GM12878 (cell line): ENCODE data around the gene GOLT1B. TPM values are rescaled to one million over a fixed set of nuclear protein-coding genes. Genes with fewer than 3 reads are reported as not detected.

Experiments
- ATAC-seq: fragments of 200-7000 bp; cut with Tn5 transposase; 3 replicates; pipeline ENCODE4 v1.9.1; 2020; ENCODE audit warnings: mild to moderate bottlenecking, moderate library complexity
- BruUV-seq: library from RNA; stranded (reverse); fragments of 400-500 nt; replicated peaks from 2 replicates; lab custom pipeline; 2021; lab: Mats Ljungman, UMichigan
- CTCF ChIA-PET: fragments of 300-600 bp; sonication (Branson Sonifier 250); formaldehyde crosslinking; extraction: SDS; loops from one replicate; lab custom pipeline; 2021; ENCODE audit warnings: inconsistent platforms; lab: Yijun Ruan, JAX
- POLR2A ChIA-PET: fragments of 350-600 bp; formaldehyde crosslinking; extraction: SDS; loops from one replicate; lab custom pipeline; 2021; ENCODE audit warnings: inconsistent platforms; lab: Charles Lee
- RAD21 ChIA-PET: fragments of 300-600 bp; sonication (Branson Sonifier 250); formaldehyde crosslinking; loops from one replicate; lab custom pipeline; 2023; ENCODE audit warnings: antibody characterized with exemption; ENCODE audit not compliant: unreplicated experiment; lab: Charles Lee
- SMC1A ChIA-PET: fragments of 300-600 bp; sonication (Branson Sonifier 250); formaldehyde crosslinking; loops from one replicate; lab custom pipeline; 2023; ENCODE audit not compliant: unreplicated experiment, uncharacterized antibody; lab: Charles Lee
- DNase-seq: peaks from one replicate; pipeline ENCODE4 v3.0.0-alpha.2; 2011; ENCODE audit warnings: low read depth, low spot score
- FAIRE-seq: peaks from 3 replicates; lab custom pipeline; 2011; peaks lifted over from hg19 to GRCh38; lab: Jason Lieb, UNC
- H2AFZ ChIP-seq: 2 replicates; pipeline ENCODE4 v1.6.0; 2011; ENCODE audit warnings: low read depth, low read length, control low read depth; ENCODE audit not compliant: control insufficient read depth
- H3K27ac ChIP-seq: 2 replicates; pipeline ENCODE4 v1.5.1; 2011; ENCODE audit warnings: control low read depth; ENCODE audit not compliant: control insufficient read depth, insufficient read depth
- H3K27me3 ChIP-seq, 2 experiments: replicated peaks in 1 of 2; 2 replicates each; pipeline versions ENCODE4 v1.6.0 to v1.6.1; 2011; ENCODE audit warnings: low read length in 1 of 2; ENCODE audit not compliant: control insufficient read depth in 2 of 2, insufficient read depth in 2 of 2
- H3K36me3 ChIP-seq, 2 experiments: 2 replicates each; pipeline ENCODE4 v1.5.1; 2011; ENCODE audit warnings: low read length in 1 of 2; ENCODE audit not compliant: control insufficient read depth in 2 of 2, insufficient read depth in 2 of 2
- H3K4me1 ChIP-seq: 2 replicates; pipeline ENCODE4 v1.6.1; 2011; ENCODE audit warnings: mild to moderate bottlenecking, low read length, moderate library complexity, mixed read lengths; ENCODE audit not compliant: control insufficient read depth, insufficient read depth
- H3K4me2 ChIP-seq: 2 replicates; pipeline ENCODE4 v1.6.0; 2011; ENCODE audit warnings: control low read depth; ENCODE audit not compliant: control insufficient read depth, insufficient read depth
- H3K4me3 ChIP-seq: fragments of 200-600 bp; sonication (generic); 2 replicates; pipeline ENCODE4 v1.5.1; 2016
- H3K79me2 ChIP-seq: 2 replicates; pipeline ENCODE4 v1.6.0; 2011; ENCODE audit warnings: low read length; ENCODE audit not compliant: control insufficient read depth, insufficient read depth
- H3K9ac ChIP-seq: 2 replicates; pipeline ENCODE4 v1.8.0; 2011; ENCODE audit warnings: low read length, control low read depth, mixed read lengths; ENCODE audit not compliant: control insufficient read depth, insufficient read depth
- H3K9me3 ChIP-seq: replicated peaks from 3 replicates; pipeline ENCODE4 v1.5.1; 2011; ENCODE audit warnings: mild to moderate bottlenecking, low read length; ENCODE audit not compliant: control insufficient read depth, insufficient read depth
- H4K20me1 ChIP-seq: 2 replicates; pipeline ENCODE4 v1.6.0; 2011; ENCODE audit not compliant: control insufficient read depth, insufficient read depth
- BHLHE40 ChIP-seq, 2 experiments: fragments of 450-650 bp in 1 of 2; IDR thresholded peaks; 2 replicates each; pipeline ENCODE4 v1.6.1; 2011 to 2017; ENCODE audit warnings: low read depth in 2 of 2, borderline replicate concordance in 1 of 2, improper control_type of control experiment in 1 of 2, low read length in 1 of 2, mild to moderate bottlenecking in 1 of 2
- CBX5 ChIP-seq: sonication (generic); IDR thresholded peaks from 2 replicates; pipeline ENCODE4 v1.6.1; 2016; ENCODE audit warnings: low read depth, moderate library complexity, mild to moderate bottlenecking, inconsistent platforms
- CREM ChIP-seq: IDR thresholded peaks from 2 replicates; pipeline ENCODE4 v1.6.1; 2014; ENCODE audit warnings: antibody characterized with exemption, low read depth
- HDAC6 ChIP-seq: fragments of 200-600 bp; sonication (generic); IDR thresholded peaks from one replicate; pipeline ENCODE4 v1.8.0; 2017; ENCODE audit warnings: antibody characterized with exemption; ENCODE audit not compliant: unreplicated experiment
- MEF2B ChIP-seq: fragments of 450-650 bp; IDR thresholded peaks from 2 replicates; pipeline ENCODE4 v1.6.1; 2018; ENCODE audit warnings: mild to moderate bottlenecking, moderate library complexity; ENCODE audit not compliant: partially characterized antibody, poor library complexity, severe bottlenecking
- TCF3 ChIP-seq: IDR thresholded peaks from 2 replicates; pipeline ENCODE4 v1.6.1; 2012; ENCODE audit warnings: low read depth, mild to moderate bottlenecking, low read length, borderline replicate concordance; ENCODE audit not compliant: insufficient read depth
- ZNF217 ChIP-seq: fragments of 450-650 bp; IDR thresholded peaks from 2 replicates; pipeline ENCODE4 v1.6.1; 2017; ENCODE audit warnings: antibody characterized with exemption, mild to moderate bottlenecking
- WGBS: methylation state at CpG from one replicate; pipeline ENCODE4 v1.1.6; 2016; ENCODE audit warnings: low lambda C conversion rate; ENCODE audit not compliant: insufficient replicate concordance, insufficient coverage; ENCODE audit errors: missing lambda C conversion rate; 5-methylcytosine and 5-hydroxymethylcytosine counted together
- in situ Hi-C: fragments of 300-500 bp; cut with MboI; formaldehyde crosslinking; loops from 9 replicates; pipeline ENCODE4 v1.14.3; 2018; ENCODE audit warnings: mixed read lengths
- intact Hi-C: fragments of 100-400 bp; cut with micrococcal nuclease; formaldehyde crosslinking; loops from one replicate; pipeline ENCODE4 v1.14.2; 2022; ENCODE audit not compliant: unreplicated experiment
- polyA plus RNA-seq, 11 experiments: library from polyadenylated mRNA; depleted of rRNA in 4 of 11; unstranded in 6 of 11; stranded (reverse) in 5 of 11; fragments of >200 nt; fragmentation: Nextera tagmentation in 4 of 11; fragmentation: Illumina TruSeq in 1 of 11; extraction: Ambion mirVana in 4 of 11; extraction: Trizol in 1 of 11; gene quantifications; 1 replicate in 1 of 11; 2 replicates in 10 of 11; pipeline versions ENCODE4 v1.2.1 to v1.2.3, GENCODE V29; 2011 to 2016; ENCODE audit warnings: inconsistent platforms in 2 of 11, missing spikeins in 2 of 11, low read depth in 1 of 11
- total RNA-seq, 4 experiments: library from RNA; depleted of rRNA in 3 of 4; stranded (reverse); fragments of >200 nt in 3 of 4; fragmentation: Illumina TruSeq in 1 of 4; extraction: Trizol in 1 of 4; gene quantifications; 2 replicates each; pipeline versions ENCODE4 v1.2.1 to v1.2.3, GENCODE V29; 2013 to 2021
- TF ChIP-seq, protein P1 (sequence below): IDR thresholded peaks from 2 replicates; pipeline ENCODE4 v1.6.1; 2012; ENCODE audit warnings: low read length, inconsistent platforms

Gene GOLT1B
- total and polyA plus RNA-seq, 10 of the 15 experiments (the other 5 are each of a cell fraction or from before 2014, with no cell fraction given): 18.3 to 77.4 (median 32.9) TPM

- FAIRE-seq: no peak
- under 1% methylated on average over 47 of the region's 57 CpGs for WGBS
- no peaks in the 10 kb centered on the region for H3K79me2 ChIP-seq
- TF ChIP-seq, protein P1, sequence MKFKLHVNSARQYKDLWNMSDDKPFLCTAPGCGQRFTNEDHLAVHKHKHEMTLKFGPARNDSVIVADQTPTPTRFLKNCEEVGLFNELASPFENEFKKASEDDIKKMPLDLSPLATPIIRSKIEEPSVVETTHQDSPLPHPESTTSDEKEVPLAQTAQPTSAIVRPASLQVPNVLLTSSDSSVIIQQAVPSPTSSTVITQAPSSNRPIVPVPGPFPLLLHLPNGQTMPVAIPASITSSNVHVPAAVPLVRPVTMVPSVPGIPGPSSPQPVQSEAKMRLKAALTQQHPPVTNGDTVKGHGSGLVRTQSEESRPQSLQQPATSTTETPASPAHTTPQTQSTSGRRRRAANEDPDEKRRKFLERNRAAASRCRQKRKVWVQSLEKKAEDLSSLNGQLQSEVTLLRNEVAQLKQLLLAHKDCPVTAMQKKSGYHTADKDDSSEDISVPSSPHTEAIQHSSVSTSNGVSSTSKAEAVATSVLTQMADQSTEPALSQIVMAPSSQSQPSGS: no peak
- TF ChIP-seq ZNF217 (no peak), MEF2B (peak; percentile 85), HDAC6 (peak; percentile 84)
- TF ChIP-seq, all 136 proteins: peak for 2
- Histone ChIP-seq H3K27me3 (peaks cover 1 to 8% of the 10 kb centered on the region in 2 experiments; a peak in 3 of 4 replicates), H3K4me3 (peak overlapping the region; percentile 71), H2AFZ (peak overlapping the region; percentile 86), H3K4me1 (no peaks in the 10 kb centered on the region), H3K36me3 (no peaks in the 10 kb centered on the region), H4K20me1 (no peaks in the 10 kb centered on the region), H3K9me3 (no peaks in the 10 kb centered on the region; the same call in 2 of the 3 replicates), H3K9ac (no peak overlapping the region), H3K4me2 (peak overlapping the region; percentile 97), H3K27ac (no peak overlapping the region)
- DNase-seq: peak; percentile 27
- peak; percentile 95 for ATAC-seq
- intact Hi-C loops (no loop called here), in situ Hi-C loops (no loop called here)
- SMC1A ChIA-PET: interaction anchor here (0.8 to 1.2 kb wide), 2 partner anchors 17 to 64 kb away, joined by 3 read pairs; no protein-coding TSS in a partner anchor
- CTCF ChIA-PET: no interaction called here
- POLR2A ChIA-PET: no interaction called here
- no TSS peak for BruUV-seq
- RAD21 ChIA-PET: no interaction called here
Measured at GRCh38 chr12:21527451-21528180, 26.0 kb downstream of the GOLT1B start.

GRCh38 chr12:21528953-21529352, 27.4 kb downstream of the GOLT1B start:
- Histone ChIP-seq H3K4me3 (no peak overlapping the region), H2AFZ (no peak overlapping the region), H3K9ac (no peak overlapping the region), H3K4me1 (no peaks in the 10 kb centered on the region), H3K27me3 (peaks cover 1 to 8% of the 10 kb centered on the region in 2 experiments; a peak in 3 of 4 replicates), H3K79me2 (no peaks in the 10 kb centered on the region), H3K27ac (no peak overlapping the region), H3K9me3 (no peaks in the 10 kb centered on the region; the same call in 2 of the 3 replicates), H4K20me1 (no peaks in the 10 kb centered on the region), H3K4me2 (no peak overlapping the region), H3K36me3 (no peaks in the 10 kb centered on the region)
- FAIRE-seq (no peak), ATAC-seq (no peak), DNase-seq (no peak)
- SMC1A ChIA-PET: no interaction called here
- TF ChIP-seq CBX5 (no peak), CREM (no peak), BHLHE40 (IDR thresholded peaks at IDR 0.05; ENCODE audit: borderline replicate concordance in 1 of 2, low read depth in 2 of 2, low read length in 1 of 2) (no peak), TCF3 (no peak)
- POLR2A ChIA-PET: no interaction called here
- intact Hi-C loops (no loop called here), in situ Hi-C loops (no loop called here)
- CTCF ChIA-PET: no interaction called here
- BruUV-seq: no TSS peak
- 85% methylated on average over 5 of the region's 5 CpGs for WGBS
- RAD21 ChIA-PET: no interaction called here
